GM12891 (cell line): ENCODE measurements around the gene RMI2.
"Not testable (repeated sequence)": the region's sequence is repeated elsewhere in the genome, so short reads cannot be mapped to it uniquely, and the experiment has no call there.

Source experiments
- DNase-seq: peaks from one replicate; pipeline ENCODE4 v3.0.0; 2011; ENCODE audit warnings: low spot score; ENCODE audit not compliant: insufficient read length
- FAIRE-seq: peaks from 2 replicates; lab custom pipeline; 2011; peaks lifted over from hg19 to GRCh38; lab: Jason Lieb, UNC
- PAX5 ChIP-seq: IDR thresholded peaks from 2 replicates; pipeline ENCODE4 v1.6.1; 2011; ENCODE audit warnings: low read length, moderate library complexity, mild to moderate bottlenecking; ENCODE audit not compliant: insufficient read depth, severe bottlenecking
- POLR2A ChIP-seq: IDR thresholded peaks from 2 replicates; pipeline ENCODE4 v1.6.1; 2011; ENCODE audit warnings: low read depth, low read length, control low read depth
- POLR2AphosphoS5 ChIP-seq: IDR thresholded peaks from 2 replicates; pipeline ENCODE4 v1.6.1; 2011; ENCODE audit warnings: low read depth, low read length, control low read depth
- POU2F2 ChIP-seq: IDR thresholded peaks from 2 replicates; pipeline ENCODE4 v1.6.1; 2011; ENCODE audit warnings: low read depth, mild to moderate bottlenecking, control low read depth, low read length, moderate library complexity
- SPI1 ChIP-seq: IDR thresholded peaks from 2 replicates; pipeline ENCODE4 v1.6.1; 2011; ENCODE audit warnings: low read depth, low read length, control low read depth
- TAF1 ChIP-seq: IDR thresholded peaks from 2 replicates; pipeline ENCODE4 v1.6.1; 2011; ENCODE audit warnings: low read depth, low read length, control low read depth

The RMI2 gene

GRCh38 chr16:11372073-11372828, 27.0 kb downstream of the RMI2 start:
- DNase-seq (no peak), FAIRE-seq (no peak)
- TF ChIP-seq PAX5: no peak
- no peak for TF ChIP-seq SPI1
- no peak for TF ChIP-seq POLR2A
- no peak for TF ChIP-seq POLR2AphosphoS5
- TF ChIP-seq POU2F2: no peak
- no peak for TF ChIP-seq TAF1

- FAIRE-seq: no peak
- no peak for DNase-seq
- no peak for TF ChIP-seq PAX5
- no peak for TF ChIP-seq POLR2AphosphoS5
- TF ChIP-seq TAF1: no peak
- TF ChIP-seq POLR2A: no peak
- no peak for TF ChIP-seq POU2F2
- no peak for TF ChIP-seq SPI1
Measured at GRCh38 chr16:11372829-11373306, 27.6 kb downstream of the RMI2 start.

GRCh38 chr16:11374255-11374654, 29.0 kb downstream of the RMI2 start:
- no peak for FAIRE-seq
- DNase-seq: no peak
- TF ChIP-seq SPI1: no peak
- no peak for TF ChIP-seq TAF1
- TF ChIP-seq POU2F2: no peak
- no peak for TF ChIP-seq POLR2AphosphoS5
- no peak for TF ChIP-seq POLR2A
- TF ChIP-seq PAX5: no peak

GRCh38 chr16:11377154-11377553, 31.9 kb downstream of the RMI2 start:
- TF ChIP-seq TAF1 (no peak), PAX5 (no peak), POLR2AphosphoS5 (no peak), POLR2A (no peak), SPI1 (no peak), POU2F2 (no peak)
- FAIRE-seq (no peak), DNase-seq (no peak)

GRCh38 chr16:11378951-11379350, 33.7 kb downstream of the RMI2 start:
- DNase-seq, FAIRE-seq: not testable (repeated sequence)

- 0 out of 2 replicates have a peak, but pooled peaks have one; percentile 14 for TF ChIP-seq POU2F2
- TF ChIP-seq SPI1: 0 out of 2 replicates have a peak, but pooled peaks have one; percentile 21
- TF ChIP-seq TAF1: no peak
- no peak for TF ChIP-seq POLR2A
- TF ChIP-seq PAX5: no peak
- DNase-seq (peak; percentile 23), FAIRE-seq (peak; percentile 47)
Measured at GRCh38 chr16:11379420-11379819, 34.2 kb downstream of the RMI2 start.

- FAIRE-seq (no peak), DNase-seq (no peak)
- TF ChIP-seq SPI1 (no peak), TAF1 (no peak)
Measured at GRCh38 chr16:11380836-11381235, 35.6 kb downstream of the RMI2 start.

- TF ChIP-seq POU2F2: no peak
- TF ChIP-seq TAF1: no peak
- DNase-seq (no peak), FAIRE-seq (no peak)
Measured at GRCh38 chr16:11383481-11384183, 38.4 kb downstream of the RMI2 start.

- DNase-seq (no peak), FAIRE-seq (no peak)
- no peak for TF ChIP-seq POU2F2
- no peak for TF ChIP-seq SPI1
- no peak for TF ChIP-seq POLR2A
- no peak for TF ChIP-seq TAF1
- no peak for TF ChIP-seq PAX5
- no peak for TF ChIP-seq POLR2AphosphoS5
Measured at GRCh38 chr16:11384184-11384955, 39.1 kb downstream of the RMI2 start.
